Adrenal gland (tissue), 12 donors: ENCODE results near the gene KLHDC4. TPM values are rescaled to one million over a fixed set of nuclear protein-coding genes. Genes with fewer than 3 reads are reported as not detected.
A peak's percentile ranks its signal among the peaks of the same experiment; 100 is the strongest.

ENCODE experiments used
- DNase-seq, 7 donors: peaks; one replicate each; pipeline ENCODE4 v3.0.0-alpha.2; 2019 to 2020
- H3K27ac ChIP-seq, 5 donors: fragments of 200-600 bp; sonication (generic) in 4 of 5; 1 replicate in 3 of 5; 2 replicates in 2 of 5; pipeline versions ENCODE4 v1.5.1 to v1.8.0; 2016 to 2020; ENCODE audit warnings: mild to moderate bottlenecking in 1 of 5
- H3K27me3 ChIP-seq: fragments of 200-600 bp; 2 replicates; pipeline ENCODE4 v1.8.0; 2021
- H3K36me3 ChIP-seq, 2 donors: fragments of 200-600 bp; replicated peaks in 1 of 2; 1 replicate in 1 of 2; 2 replicates in 1 of 2; pipeline versions ENCODE4 v1.5.1 to v1.8.0; 2018 to 2022
- H3K4me1 ChIP-seq, 2 donors: fragments of 200-600 bp; replicated peaks in 1 of 2; 1 replicate in 1 of 2; 2 replicates in 1 of 2; pipeline versions ENCODE4 v1.5.1 to v1.8.0; 2018 to 2021
- H3K4me3 ChIP-seq, 4 donors: fragments of 200-600 bp; sonication (generic) in 3 of 4; one replicate each; pipeline ENCODE4 v1.5.1; 2016 to 2018
- H3K9me3 ChIP-seq, 3 donors: fragments of 200-600 bp; sonication (generic) in 1 of 3; replicated peaks in 1 of 3; 1 replicate in 2 of 3; 2 replicates in 1 of 3; pipeline versions ENCODE4 v1.5.1 to v1.8.0; 2016 to 2021
- CTCF ChIP-seq, 6 experiments: fragments of 450-650 bp in 4 of 6; fragments of 200-600 bp in 2 of 6; sonication (generic) in 1 of 6; IDR thresholded peaks; 1 replicate in 5 of 6; 2 replicates in 1 of 6; pipeline versions ENCODE4 v1.5.1 to v1.8.0; 2016 to 2021; ENCODE audit warnings: antibody characterized with exemption in 6 of 6, mild to moderate bottlenecking in 2 of 6, moderate library complexity in 1 of 6
- POLR2A ChIP-seq, 2 donors: fragments of 450-650 bp; IDR thresholded peaks; one replicate each; pipeline ENCODE4 v1.6.1; 2017; ENCODE audit warnings: antibody characterized with exemption in 2 of 2, mild to moderate bottlenecking in 2 of 2, moderate library complexity in 1 of 2
- WGBS, 4 donors: extraction: QIAGEN DNeasy Blood & Tissue Kit in 2 of 4; methylation state at CpG; one replicate each; pipeline versions ENCODE4 v1.1.5 to v1.1.7; 2013 to 2017; 5-methylcytosine and 5-hydroxymethylcytosine counted together
- intact Hi-C, 2 donors: fragments of 100-400 bp; cut with DNase I; formaldehyde crosslinking; loops; one replicate each; pipeline versions ENCODE4 v1.14.1 to v1.15.0; 2022 to 2023
- polyA plus RNA-seq, 3 donors: library from polyadenylated mRNA; stranded (reverse); fragments of 200-250 nt in 2 of 3; fragments of 350-450 nt in 1 of 3; fragmentation: Illumina TruSeq in 1 of 3; extraction: RNeasy Lipid Tissue Mini Kit (QIAGEN cat#74804) in 1 of 3; gene quantifications; one replicate each; pipeline ENCODE4 v1.2.3, GENCODE V29; 2013 to 2014
- total RNA-seq, 9 donors: library from RNA; depleted of rRNA in 4 of 9; stranded (reverse); fragments of >200 nt in 4 of 9; fragments of 120-200 nt in 1 of 9; fragmentation: NEBNext Ultra II Directional in 1 of 9; extraction: Animal tissue kit (Norgen Biotek cat#: 25700) in 1 of 9; gene quantifications; one replicate each; pipeline versions ENCODE4 v1.1.0 to v1.2.4, GENCODE V29; 2013 to 2023
- donor health status: healthy with polysubstance abuse.
- donor health status: Bipolar disorder and iron deficiency.
- donor health status: DM: yes; HTN: yes; CAD: no.
- donor health status: DM: no; HTN: no; CAD: no.
- donor health status: DM: no; HTN: no; CAD: no.
- donor health status: DM: yes; HTN: yes; CAD: no.

KLHDC4 gene
- total and polyA plus RNA-seq, 12 donors = 15.4 to 94.0 (median 26.4) TPM

DNA sequence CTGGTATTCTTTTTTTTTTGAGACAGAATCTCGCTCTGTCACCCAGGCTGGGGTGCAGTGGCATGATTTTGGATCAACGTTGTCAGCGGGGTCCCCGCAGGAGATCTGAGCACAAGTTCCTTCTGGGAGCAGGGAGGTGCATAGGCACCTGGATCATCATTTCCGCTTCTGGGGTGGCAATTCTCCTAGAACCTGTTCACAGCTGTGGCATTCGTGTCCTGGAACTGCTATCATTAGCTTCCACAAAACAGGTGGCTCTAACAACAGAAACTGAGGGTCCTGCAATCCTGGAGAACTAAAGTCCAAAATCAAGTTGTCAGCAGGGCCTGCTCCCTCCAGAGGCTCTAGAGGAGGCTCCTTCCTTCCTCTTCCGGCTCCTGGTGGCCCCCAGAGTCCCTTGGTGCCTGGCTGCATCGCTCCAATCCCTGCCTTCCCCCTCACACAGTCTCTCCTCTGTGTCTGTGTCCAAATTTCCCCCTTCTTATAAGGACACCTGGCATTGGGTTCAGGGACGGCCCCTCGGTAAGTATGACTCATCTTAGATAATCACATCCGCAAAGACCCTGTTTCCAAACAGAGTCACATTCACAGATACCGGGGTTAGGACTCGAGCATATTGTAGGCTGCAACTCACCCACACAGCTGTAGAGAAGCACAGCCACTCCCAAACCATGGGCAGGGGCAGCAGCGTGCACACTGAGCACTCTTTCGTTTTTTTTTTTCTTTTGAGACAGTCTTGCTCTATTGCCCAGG lies 43.5 kb upstream of the KLHDC4 start:
- Histone ChIP-seq H3K27ac (no peak overlapping the region), H3K36me3 (no peaks in the 10 kb centered on the region), H3K4me3 (no peak overlapping the region), H3K4me1 (peaks cover 5 to 7% of the 10 kb centered on the region in 2 donors), H3K9me3 (no peaks in the 10 kb centered on the region), H3K27me3 (no peaks in the 10 kb centered on the region)
- intact Hi-C loops = no loop called here
- no peak for TF ChIP-seq POLR2A (IDR thresholded peaks at IDR 0.05)
- no peak for TF ChIP-seq CTCF (IDR thresholded peaks at IDR 0.05)
- no peak for DNase-seq
- WGBS, 4 donors = 54 to 60% (median 58%) methylated on average over 13 to 15 of the region's 15 CpGs

- no peak for TF ChIP-seq CTCF (IDR thresholded peaks at IDR 0.05)
- TF ChIP-seq POLR2A (IDR thresholded peaks at IDR 0.05) = no peak
- Histone ChIP-seq H3K4me1 (peaks cover 5 to 7% of the 10 kb centered on the region in 2 donors), H3K27ac (no peak overlapping the region), H3K36me3 (no peaks in the 10 kb centered on the region), H3K4me3 (no peak overlapping the region), H3K27me3 (no peaks in the 10 kb centered on the region), H3K9me3 (no peaks in the 10 kb centered on the region)
- intact Hi-C loops = no loop called here
- DNase-seq = no peak
- 84 to 91% (median 89%) methylated on average over 4 to 6 of the region's 6 CpGs for WGBS, 4 donors
These were observed 42.3 kb upstream of the KLHDC4 start for GRCh38 chr16:87808108-87808507.

DNA sequence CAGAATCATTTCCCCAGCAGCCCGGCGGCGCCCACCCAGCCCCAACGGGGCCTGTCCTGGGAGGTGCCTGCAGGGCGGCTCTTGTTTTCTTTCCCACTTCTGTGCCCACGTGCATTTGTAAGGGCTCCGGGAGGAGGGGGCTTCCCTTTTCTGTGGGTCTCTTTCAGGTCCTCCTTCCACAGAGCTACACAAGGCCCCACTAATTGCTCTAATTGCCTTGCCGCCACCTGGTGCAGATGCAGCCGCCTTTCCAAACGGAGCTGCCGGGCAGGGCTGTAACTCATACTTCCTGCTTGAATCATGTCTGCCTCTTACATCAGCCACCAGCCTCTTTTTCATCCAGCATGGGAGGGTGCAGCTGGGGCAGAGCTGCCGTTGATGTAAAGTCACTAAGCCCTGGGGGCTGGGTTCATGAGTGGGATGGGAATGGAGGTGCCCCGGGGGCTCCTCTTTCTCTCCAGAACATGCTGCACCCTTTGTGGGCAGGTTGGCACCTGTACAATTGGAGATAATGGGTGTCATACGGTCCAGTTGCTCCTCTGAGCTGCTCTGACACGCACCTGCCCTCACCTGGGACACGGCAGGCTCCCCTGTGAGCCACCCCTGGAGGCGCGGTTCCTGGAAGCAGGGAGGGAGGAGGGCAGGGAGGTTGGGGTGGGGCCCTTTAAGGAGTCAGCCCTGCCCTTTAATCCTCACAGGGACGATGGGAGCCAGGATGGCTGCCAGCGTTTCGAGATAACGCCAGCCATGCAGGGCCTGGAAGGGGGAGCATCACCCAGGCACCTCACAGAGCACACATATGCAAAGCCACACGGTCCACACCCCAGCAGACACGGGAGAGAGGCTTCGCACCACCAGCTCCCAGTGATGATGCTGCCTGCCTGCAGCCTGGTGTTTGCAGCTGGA lies 41.1 kb upstream of the KLHDC4 start:
- peaks cover 5 to 7% of the 10 kb centered on the region in 2 donors for H3K4me1 ChIP-seq
- intact Hi-C loops = no loop called here
- no peaks in the 10 kb centered on the region for H3K9me3 ChIP-seq
- TF ChIP-seq CTCF (IDR thresholded peaks at IDR 0.05) (no peak), POLR2A (IDR thresholded peaks at IDR 0.05) (no peak)
- 20 to 25% (median 22%) methylated on average over 18 to 25 of the region's 25 CpGs for WGBS, 4 donors
- H3K4me3 ChIP-seq = peak overlapping the region in 1 of 4 donors; percentile 44
- H3K27ac ChIP-seq = peak overlapping the region in 1 of 5 donors; percentile 70
- H3K27me3 ChIP-seq = no peaks in the 10 kb centered on the region
- peak; percentile 26 to 81 (median 53) for DNase-seq
- H3K36me3 ChIP-seq = no peaks in the 10 kb centered on the region

GRCh38 chr16:87806261-87806640 lies 40.5 kb upstream of the KLHDC4 start:
- intact Hi-C loops = no loop called here
- H3K9me3 ChIP-seq = no peaks in the 10 kb centered on the region
- H3K27me3 ChIP-seq = no peaks in the 10 kb centered on the region
- no peaks in the 10 kb centered on the region for H3K36me3 ChIP-seq
- TF ChIP-seq POLR2A (IDR thresholded peaks at IDR 0.05) = no peak
- TF ChIP-seq CTCF (IDR thresholded peaks at IDR 0.05) = no peak
- H3K27ac ChIP-seq = peak overlapping the region in 1 of 5 donors; percentile 70
- H3K4me3 ChIP-seq = peak overlapping the region in 1 of 4 donors; percentile 44
- H3K4me1 ChIP-seq = peaks cover 5 to 7% of the 10 kb centered on the region in 2 donors
- 49 to 54% (median 50%) methylated on average over 4 to 16 of the region's 16 CpGs; no CpG with 5 or more reads in 1 of the 4 donors for WGBS, 4 donors
- DNase-seq = no peak
